IMR-90 (cell line): ENCODE measurements around the gene RTP5. TPM values are rescaled to one million over a fixed set of nuclear protein-coding genes. Genes with fewer than 3 reads are reported as not detected.

Experiments
- ATAC-seq: fragments of 200-7000 bp; cut with Tn5 transposase; 2 replicates; pipeline ENCODE4 v1.9.1; 2020; ENCODE audit warnings: low read depth, mild to moderate bottlenecking, moderate library complexity
- BruUV-seq: library from RNA; stranded (reverse); fragments of 400-500 nt; replicated peaks from 2 replicates; lab custom pipeline; 2021; lab: Mats Ljungman, UMichigan
- CTCF ChIA-PET: fragments of 300-600 bp; formaldehyde crosslinking; extraction: SDS; loops from one replicate; lab custom pipeline; 2021; ENCODE audit warnings: antibody characterized with exemption; lab: Yijun Ruan, JAX
- POLR2A ChIA-PET: fragments of 300-600 bp; sonication (Branson Sonifier 250); formaldehyde crosslinking; loops from one replicate; lab custom pipeline; 2022; ENCODE audit warnings: antibody characterized with exemption; ENCODE audit not compliant: unreplicated experiment; lab: Charles Lee
- DNase-seq: peaks from one replicate; pipeline ENCODE4 v3.0.0; 2013
- H2AFZ ChIP-seq: replicated peaks from 2 replicates; pipeline ENCODE3; 2013; ENCODE audit warnings: low read length, mild to moderate bottlenecking; ENCODE audit not compliant: poor library complexity
- H2AK5ac ChIP-seq: 2 replicates; pipeline ENCODE4 v1.6.1; 2013; ENCODE audit warnings: low read depth, low read length, inconsistent platforms
- H2AK9ac ChIP-seq: replicated peaks from 2 replicates; pipeline ENCODE3; 2013; ENCODE audit warnings: mild to moderate bottlenecking, low read depth, low read length, moderate library complexity; ENCODE audit not compliant: poor library complexity
- H2BK120ac ChIP-seq: 2 replicates; pipeline ENCODE4 v1.6.1; 2013; ENCODE audit warnings: low read depth, low read length, inconsistent platforms
- H2BK15ac ChIP-seq: 3 replicates; pipeline ENCODE4 v1.6.1; 2013; ENCODE audit warnings: low read depth, low read length, inconsistent platforms
- H2BK20ac ChIP-seq: 2 replicates; pipeline ENCODE4 v1.6.1; 2013; ENCODE audit warnings: low read depth, mild to moderate bottlenecking, inconsistent platforms, low read length, moderate library complexity
- H2BK5ac ChIP-seq: 2 replicates; pipeline ENCODE4 v1.6.1; 2013; ENCODE audit warnings: mild to moderate bottlenecking, low read depth, low read length, inconsistent platforms; ENCODE audit not compliant: poor library complexity, severe bottlenecking
- H3K14ac ChIP-seq: replicated peaks from 2 replicates; pipeline ENCODE4 v1.6.1; 2013; ENCODE audit warnings: low read depth, low read length, inconsistent platforms
- H3K18ac ChIP-seq: 2 replicates; pipeline ENCODE4 v1.6.1; 2013; ENCODE audit warnings: low read depth, low read length, control low read depth
- H3K23ac ChIP-seq: 2 replicates; pipeline ENCODE4 v1.6.1; 2013; ENCODE audit warnings: low read depth, low read length, inconsistent platforms
- H3K27ac ChIP-seq: 2 replicates; pipeline ENCODE4 v1.5.1; 2013; ENCODE audit warnings: mild to moderate bottlenecking, control low read depth, low read length; ENCODE audit not compliant: insufficient read depth
- H3K27me3 ChIP-seq: 2 replicates; pipeline ENCODE4 v1.6.1; 2013; ENCODE audit warnings: low read length; ENCODE audit not compliant: control insufficient read depth, insufficient read depth
- H3K36me3 ChIP-seq: 2 replicates; pipeline ENCODE4 v1.6.1; 2013; ENCODE audit warnings: low read length, mixed read lengths; ENCODE audit not compliant: control insufficient read depth, insufficient read depth
- H3K4ac ChIP-seq: 2 replicates; pipeline ENCODE4 v1.6.1; 2013; ENCODE audit warnings: low read depth, low read length, inconsistent platforms
- H3K4me1 ChIP-seq: 2 replicates; pipeline ENCODE4 v1.6.1; 2013; ENCODE audit warnings: low read length, mixed read lengths; ENCODE audit not compliant: control insufficient read depth, insufficient read depth
- H3K4me2 ChIP-seq: 2 replicates; pipeline ENCODE4 v1.6.1; 2013; ENCODE audit warnings: low read depth, mild to moderate bottlenecking, control low read depth, low read length, moderate library complexity
- H3K4me3 ChIP-seq: 2 replicates; pipeline ENCODE4 v1.5.1; 2013; ENCODE audit warnings: low read depth, mild to moderate bottlenecking, control low read depth, low read length, moderate library complexity; ENCODE audit not compliant: insufficient read depth
- H3K56ac ChIP-seq: 2 replicates; pipeline ENCODE4 v1.6.1; 2013; ENCODE audit warnings: low read length, inconsistent platforms; ENCODE audit not compliant: insufficient read depth; ENCODE audit errors: extremely low read depth
- H3K79me1 ChIP-seq, 2 experiments: 2 replicates each; pipeline ENCODE4 v1.6.1; 2013; ENCODE audit warnings: low read length in 2 of 2, inconsistent platforms in 1 of 2, low read depth in 1 of 2
- H3K9ac ChIP-seq: 2 replicates; pipeline ENCODE4 v1.6.1; 2013; ENCODE audit warnings: low read depth, low read length, control low read depth
- H3K9me1 ChIP-seq: 2 replicates; pipeline ENCODE4 v1.6.1; 2013; ENCODE audit warnings: low read length, inconsistent platforms; ENCODE audit not compliant: insufficient read depth
- H3K9me3 ChIP-seq: 2 replicates; pipeline ENCODE4 v1.6.1; 2013; ENCODE audit warnings: low read length; ENCODE audit not compliant: control insufficient read depth, insufficient read depth
- H4K20me1 ChIP-seq: 2 replicates; pipeline ENCODE4 v1.6.1; 2013; ENCODE audit warnings: low read length, inconsistent platforms; ENCODE audit not compliant: insufficient read depth
- H4K5ac ChIP-seq: 2 replicates; pipeline ENCODE4 v1.6.1; 2013; ENCODE audit warnings: mild to moderate bottlenecking, low read depth, low read length, control low read depth
- H4K8ac ChIP-seq, 2 experiments: 2 replicates each; pipeline ENCODE4 v1.6.1; 2013; ENCODE audit warnings: low read depth in 2 of 2, low read length in 2 of 2, control low read depth in 1 of 2, inconsistent platforms in 1 of 2
- H4K91ac ChIP-seq: 2 replicates; pipeline ENCODE4 v1.6.1; 2013; ENCODE audit warnings: low read depth, low read length, inconsistent platforms; ENCODE audit not compliant: insufficient read depth
- CEBPB ChIP-seq: IDR thresholded peaks from 2 replicates; pipeline ENCODE4 v1.6.1; 2012; ENCODE audit warnings: low read depth, low read length, improper control_type of control experiment
- MAFK ChIP-seq: IDR thresholded peaks from 2 replicates; pipeline ENCODE4 v1.6.1; 2012; ENCODE audit warnings: low read depth, low read length, improper control_type of control experiment
- MAZ ChIP-seq: IDR thresholded peaks from 2 replicates; pipeline ENCODE4 v1.6.1; 2012; ENCODE audit warnings: low read depth, mild to moderate bottlenecking, low read length, improper control_type of control experiment, moderate library complexity, borderline replicate concordance
- NFE2L2 ChIP-seq: fragments of 150-350 bp; IDR thresholded peaks from 2 replicates; pipeline ENCODE4 v1.6.1; 2016; ENCODE audit warnings: low read depth, mild to moderate bottlenecking, low read length
- RAD21 ChIP-seq: IDR thresholded peaks from 2 replicates; pipeline ENCODE4 v1.6.1; 2012; ENCODE audit warnings: low read length, improper control_type of control experiment
- SMC3 ChIP-seq: fragments of 150-350 bp; IDR thresholded peaks from 2 replicates; pipeline ENCODE4 v1.6.1; 2016; ENCODE audit warnings: low read depth, mild to moderate bottlenecking, antibody characterized with exemption, low read length, moderate library complexity
- whole genome bisulfite sequencing, 2 experiments: methylation state at CpG; one replicate each; pipeline versions ENCODE4 v1.1.5 to v1.1.7; 2013; ENCODE audit warnings: missing lambda C conversion rate in 2 of 2; ENCODE audit not compliant: insufficient read length in 1 of 2; ENCODE audit errors: extremely low coverage in 2 of 2; 5-methylcytosine and 5-hydroxymethylcytosine counted together
- dilution Hi-C: fragments of 300-500 bp; cut with HindIII; formaldehyde crosslinking; loops from one replicate; pipeline ENCODE4 v1.14.3; 2018; ENCODE audit warnings: low sequenced_read_pairs; ENCODE audit not compliant: unreplicated experiment
- in situ Hi-C: fragments of 300-500 bp; cut with MboI; formaldehyde crosslinking; loops from 3 replicates; pipeline ENCODE4 v1.14.3; 2019; ENCODE audit warnings: low sequenced_read_pairs, inconsistent platforms, mixed read lengths
- intact Hi-C: fragments of 100-400 bp; cut with micrococcal nuclease; formaldehyde crosslinking; loops from 2 replicates; pipeline ENCODE4 v1.10.0; 2022
- polyA plus RNA-seq, 3 experiments: library from polyadenylated mRNA; depleted of rRNA; stranded (reverse); fragments of >200 nt; gene quantifications; 2 replicates each; pipeline ENCODE4 v1.2.3, GENCODE V29; 2012; ENCODE audit warnings: low replicate concordance in 1 of 3
- total RNA-seq: library from RNA; depleted of rRNA; stranded (reverse); fragments of >200 nt; gene quantifications from 2 replicates; pipeline ENCODE4 v1.2.3, GENCODE V29; 2012

Gene RTP5
- total and polyA plus RNA-seq, 2 of the 4 experiments (the other 2 are of a cell fraction) = not detected

DNA sequence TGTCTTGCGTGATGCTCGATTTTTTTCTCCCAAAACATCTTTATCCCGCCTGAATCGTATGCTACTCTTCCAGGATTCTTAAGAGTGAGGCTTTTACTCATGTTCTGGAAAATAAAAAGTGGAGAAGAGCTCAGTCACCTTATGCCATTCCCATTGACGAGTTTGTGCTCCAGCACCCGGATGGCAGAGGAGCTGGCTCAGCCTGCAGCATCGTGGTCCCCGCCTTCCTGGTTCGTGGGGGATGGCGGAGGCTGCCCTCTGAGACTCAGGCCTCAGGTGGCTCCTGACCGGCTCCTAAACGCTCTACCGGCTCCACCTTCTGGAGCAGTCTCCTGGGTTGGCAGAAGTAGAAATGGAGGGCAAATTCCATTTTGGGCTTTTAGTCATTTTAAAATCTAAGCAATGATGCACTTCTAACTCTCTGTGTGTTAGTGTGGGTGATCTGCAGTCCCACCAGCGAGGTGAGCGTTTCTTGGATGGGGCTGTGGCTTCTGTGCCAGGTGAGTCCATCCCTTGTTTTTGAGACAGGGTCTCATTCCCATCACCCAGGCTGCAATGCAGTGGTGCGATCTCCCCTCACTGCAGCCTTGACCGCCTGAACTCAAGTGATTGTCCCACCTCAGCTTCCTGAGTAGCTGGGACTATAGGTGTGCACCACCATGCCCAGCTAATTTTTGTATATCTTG, 27.8 kb downstream of the RTP5 start:
- Histone ChIP-seq H3K4me3 (no peak overlapping the region), H2BK15ac (no peak overlapping the region), H2BK5ac (no peak overlapping the region), H3K9me3 (no peaks in the 10 kb centered on the region), H3K4me1 (no peaks in the 10 kb centered on the region; the same call in 1 of the 2 replicates), H3K23ac (no peak overlapping the region), H3K36me3 (no peaks in the 10 kb centered on the region), H4K20me1 (no peaks in the 10 kb centered on the region), H3K79me1 (no peaks in the 10 kb centered on the region), H2BK20ac (no peak overlapping the region), H4K8ac (no peak overlapping the region), H3K4ac (no peak overlapping the region), H3K56ac (no peak overlapping the region), H3K14ac (no peak overlapping the region), H4K5ac (no peak overlapping the region), H4K91ac (no peak overlapping the region), H3K18ac (no peak overlapping the region), H3K4me2 (no peak overlapping the region), H2BK120ac (no peak overlapping the region), H2AFZ (no peak overlapping the region), H2AK9ac (no peak overlapping the region), H3K9me1 (no peaks in the 10 kb centered on the region), H3K27ac (no peak overlapping the region), H3K27me3 (peaks cover 2% of the 10 kb centered on the region; the same call in 1 of the 2 replicates), H3K9ac (no peak overlapping the region), H2AK5ac (no peak overlapping the region)
- dilution Hi-C loops = no loop called here
- intact Hi-C loops = no loop called here
- CTCF ChIA-PET = no interaction called here
- no TSS peak for BruUV-seq
- no peak for TF ChIP-seq MAZ
- TF ChIP-seq SMC3 = no peak
- no peak for TF ChIP-seq CEBPB
- no peak for TF ChIP-seq RAD21
- no peak for TF ChIP-seq MAFK
- TF ChIP-seq NFE2L2 = no peak
- in situ Hi-C loops = no loop called here
- 96% methylated on average over 4 of the region's 17 CpGs; no CpG with 5 or more reads in 1 of the 2 experiments for WGBS, 2 experiments
- ATAC-seq = no peak
- POLR2A ChIA-PET = no interaction called here
- no peak for DNase-seq
